H1 (cell line): ENCODE data around the gene RAB31. TPM values are rescaled to one million over a fixed set of nuclear protein-coding genes. Genes with fewer than 3 reads are reported as not detected.

Experiments used
- EZH2 ChIP-seq: fragments of 200-600 bp; sonication (generic); IDR thresholded peaks from 2 replicates; pipeline ENCODE4 v1.7.1; 2012; ENCODE audit warnings: low read depth, mild to moderate bottlenecking, moderate library complexity, low read length, inconsistent platforms; ENCODE audit not compliant: severe bottlenecking
- POLR2A ChIP-seq, 2 experiments: IDR thresholded peaks; 1 replicate in 1 of 2; 2 replicates in 1 of 2; pipeline ENCODE4 v1.6.1; 2011; ENCODE audit warnings: low read depth in 2 of 2, low read length in 2 of 2, mild to moderate bottlenecking in 2 of 2; ENCODE audit errors: control extremely low read depth in 1 of 2
- polyA plus RNA-seq, 7 experiments: library from polyadenylated mRNA; depleted of rRNA in 3 of 7; stranded (reverse) in 5 of 7; unstranded in 2 of 7; fragments of >200 nt in 5 of 7; fragments of 200-250 nt in 2 of 7; gene quantifications; 1 replicate in 5 of 7; 2 replicates in 1 of 7; 4 replicates in 1 of 7; pipeline versions ENCODE4 v1.2.1 to v1.2.3, GENCODE V29; 2011 to 2013; ENCODE audit warnings: missing spikeins in 2 of 7, mixed read lengths in 2 of 7
- total RNA-seq: library from RNA; stranded (reverse); fragmentation: NEBNext Ultra II Directional; extraction: Animal tissue kit (Norgen Biotek cat#: 25700); gene quantifications from 2 replicates; pipeline ENCODE4 v1.2.1, GENCODE V29; 2021

RAB31 gene
- total and polyA plus RNA-seq, 2 of the 8 experiments (the other 6 are each of a cell fraction or from before 2014, with no cell fraction given), result 15.2 to 40.9 TPM

- TF ChIP-seq POLR2A (IDR thresholded peaks at IDR 0.05; ENCODE audit: control extremely low read depth in 1 of 2, low read depth in 2 of 2, low read length in 2 of 2) (no peak), EZH2 (no peak)
- TF ChIP-seq, all 59 proteins: peak for 2
Observed at GRCh38 chr18:9743200-9744016, 35.3 kb downstream of the RAB31 start (continued).
